ENCODE measurements around the gene AFAP1.
A peak's percentile ranks its signal among the peaks of the same experiment; 100 is the strongest.

AFAP1 gene

GRCh38 chr4:7733801-7734650 lies 205.6 kb downstream of the AFAP1 start:
- no peak for DNase-seq

DNA sequence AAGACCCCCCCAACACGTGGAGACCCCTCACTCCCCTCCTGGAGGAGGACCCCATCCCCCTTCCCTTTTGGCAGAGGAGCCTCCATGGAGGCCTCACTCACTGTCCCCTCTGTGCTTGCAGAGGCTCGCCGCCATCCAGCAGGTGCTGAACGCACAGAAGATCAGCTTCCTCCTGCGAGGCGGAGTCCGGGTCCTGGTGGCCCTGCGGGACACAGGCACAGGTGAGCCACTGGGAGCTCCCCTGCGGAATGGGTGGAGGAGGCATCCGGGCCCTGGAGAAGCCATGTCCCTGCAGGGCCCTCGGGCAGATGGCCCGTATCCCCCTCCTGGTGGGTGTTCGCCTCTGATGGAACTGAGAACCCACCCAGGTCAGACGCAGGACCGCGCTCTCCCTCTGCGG lies 206.5 kb downstream of the AFAP1 start:
- DNase-seq, result no peak

DNA sequence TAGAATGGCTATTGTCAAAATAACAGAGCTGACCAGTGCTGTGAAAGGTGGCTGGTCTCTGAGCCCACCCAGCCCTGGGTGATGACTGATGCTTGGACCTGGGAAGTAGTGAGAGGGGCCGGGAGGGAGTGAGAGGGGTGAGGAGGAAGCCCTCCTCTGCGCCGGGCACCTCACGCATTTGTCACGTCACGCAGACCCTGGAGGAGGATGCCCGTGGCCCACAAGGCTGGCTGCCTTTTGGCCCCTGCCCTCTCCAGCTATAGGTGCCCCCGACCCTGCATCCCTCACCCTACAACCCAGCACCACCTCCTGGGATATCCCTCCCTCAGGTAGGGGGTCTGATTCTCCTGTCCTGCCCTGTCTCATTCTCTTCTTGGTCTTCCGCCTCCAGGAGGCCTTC lies 207.4 kb downstream of the AFAP1 start:
- no peak for DNase-seq

- DNase-seq, result no peak
Observed at GRCh38 chr4:7731437-7731836, 208.2 kb downstream of the AFAP1 start.

DNA sequence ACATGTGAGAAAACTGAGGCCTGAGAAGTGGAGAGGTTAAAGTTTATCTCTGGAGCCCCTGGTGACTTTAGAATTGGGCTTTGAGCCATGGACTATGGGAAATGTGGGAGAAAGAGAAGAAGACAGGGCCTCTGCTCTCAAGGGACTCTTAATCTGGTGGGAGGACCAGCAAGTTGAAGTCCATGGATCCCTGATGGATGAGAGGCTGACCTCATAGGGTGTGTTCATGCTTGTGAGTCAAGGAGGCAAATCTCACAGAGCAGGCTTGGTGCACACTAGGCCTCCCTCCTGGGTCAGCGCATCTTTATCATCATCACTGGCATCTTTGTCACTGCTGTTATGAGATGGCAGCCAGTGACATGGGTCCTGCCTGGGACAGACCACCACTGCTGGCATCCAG lies 211.9 kb downstream of the AFAP1 start:
- DNase-seq, result no peak

DNA sequence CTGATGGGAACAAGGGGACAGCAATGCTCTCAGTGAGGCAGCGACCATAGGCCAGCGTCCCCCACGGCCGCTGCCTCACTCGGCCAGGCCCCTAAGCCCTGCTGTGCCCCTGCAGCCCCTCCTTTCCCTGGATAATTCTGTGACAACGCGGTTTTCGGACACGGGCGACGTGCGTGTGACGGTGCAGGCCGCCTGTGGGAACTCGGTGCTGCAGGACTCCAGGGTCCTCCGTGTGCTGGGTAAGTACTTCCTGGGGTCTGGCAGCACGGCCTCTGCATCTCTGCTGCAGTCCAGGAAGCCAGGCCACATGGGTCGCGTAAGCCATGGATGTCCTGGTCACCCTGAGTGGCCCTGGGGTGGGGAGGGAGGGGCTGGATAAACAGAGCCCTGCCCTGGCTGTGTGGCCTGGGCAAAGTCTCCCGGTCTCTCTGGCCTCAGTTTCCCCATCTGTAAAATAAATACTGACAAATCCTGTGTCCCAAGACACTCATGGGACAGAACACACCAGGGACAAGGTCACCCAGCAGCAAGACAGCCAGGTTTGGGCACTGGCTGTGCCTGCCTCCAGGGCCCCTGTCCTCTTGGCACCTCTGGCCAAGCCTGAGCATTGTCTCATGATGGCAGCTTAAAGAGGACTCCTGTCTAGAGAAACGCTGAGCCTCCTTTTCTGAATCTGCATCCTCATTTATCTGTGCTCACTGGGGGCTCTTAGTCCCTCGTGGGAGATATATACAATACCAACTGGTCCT lies 212.8 kb downstream of the AFAP1 start:
- no peak for DNase-seq

DNA sequence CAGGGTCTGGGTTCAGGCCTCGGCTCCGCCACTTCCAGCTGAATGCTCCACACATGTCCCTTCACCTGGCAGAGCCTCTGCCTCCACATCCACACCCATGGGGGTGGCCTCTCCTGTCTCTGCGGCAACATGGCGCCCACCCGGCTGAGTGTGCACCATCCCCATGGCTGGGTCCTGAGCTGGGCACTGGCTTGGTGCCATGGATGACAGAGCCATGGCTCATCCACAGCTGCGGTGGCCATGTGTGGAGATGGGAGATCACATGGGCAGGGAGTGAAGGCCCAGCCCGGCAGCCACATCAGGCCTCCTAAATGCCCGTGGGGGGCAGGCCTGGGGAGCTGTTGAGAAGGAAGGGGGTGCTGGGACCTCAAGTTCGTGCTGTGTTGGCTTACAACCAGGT lies 213.7 kb downstream of the AFAP1 start:
- no peak for DNase-seq

GRCh38 chr4:7723625-7724024 lies 216.0 kb downstream of the AFAP1 start:
- DNase-seq, result no peak

- no peak for DNase-seq
Observed at GRCh38 chr4:7722766-7723387, 216.8 kb downstream of the AFAP1 start.

- DNase-seq, result peak in 1 of 2 donors; percentile 11
Observed at GRCh38 chr4:7721984-7722551, 217.6 kb downstream of the AFAP1 start.

DNA sequence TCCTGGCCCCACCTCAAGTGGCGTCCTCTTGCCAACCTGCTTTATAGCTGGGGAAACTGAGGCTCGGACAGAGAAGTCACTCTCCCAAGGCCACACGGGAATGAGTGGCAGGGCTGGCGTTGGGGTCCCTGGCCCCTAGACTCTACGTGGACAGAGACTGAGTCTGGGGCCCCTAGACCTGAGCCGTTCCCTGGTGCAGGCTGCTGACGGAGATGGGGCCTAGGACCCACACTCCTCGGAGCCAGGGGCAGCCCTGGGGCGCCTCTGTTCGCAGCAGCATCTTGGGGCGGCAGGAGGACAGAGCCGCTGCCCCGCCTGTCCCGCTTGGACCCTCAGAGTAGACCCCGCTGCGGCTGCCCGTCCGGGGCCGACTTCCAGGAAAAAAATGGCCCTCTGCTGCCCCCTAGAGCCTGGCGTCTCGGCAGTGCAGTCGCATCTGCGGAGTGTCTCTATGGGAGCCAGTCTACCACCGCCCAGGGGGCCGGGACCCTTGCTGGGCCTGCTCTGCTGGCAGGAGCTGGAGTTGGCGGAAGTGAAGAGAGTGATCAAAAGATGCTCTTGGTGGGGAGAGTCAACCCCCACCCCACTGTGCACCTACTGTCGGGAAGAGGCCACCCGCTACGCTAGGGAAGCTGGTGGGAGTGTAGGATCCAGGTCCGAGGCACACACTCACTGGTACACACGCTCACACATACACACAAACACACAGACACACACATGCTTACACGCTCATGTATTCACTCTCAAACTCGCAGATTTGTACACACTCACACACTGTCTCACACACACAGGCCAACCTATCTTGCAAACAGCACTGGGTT lies 220.1 kb downstream of the AFAP1 start:
- DNase-seq, result peak; percentile 77 to 80

GRCh38 chr4:7717946-7718490 lies 221.6 kb downstream of the AFAP1 start:
- no peak for DNase-seq

DNA sequence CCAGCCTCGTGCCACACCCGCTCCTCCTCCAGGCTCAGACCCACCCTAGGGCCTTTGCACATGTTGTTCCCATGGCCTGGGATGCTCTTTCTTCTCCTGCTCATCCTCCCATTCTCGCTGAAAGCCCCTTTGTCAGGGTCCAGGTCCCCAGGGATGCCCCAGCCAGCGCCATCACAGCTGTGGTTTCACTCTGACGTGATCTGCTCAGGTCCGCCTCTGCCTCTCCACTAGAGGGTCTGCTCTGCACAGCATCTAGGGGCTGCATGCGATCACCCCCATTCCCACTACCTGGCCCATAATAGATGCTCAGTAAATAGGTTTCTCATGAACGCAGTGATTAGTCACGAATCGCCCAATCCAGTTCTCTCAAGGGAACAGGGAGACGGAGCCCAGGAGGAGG lies 222.5 kb downstream of the AFAP1 start:
- no peak for DNase-seq

DNA sequence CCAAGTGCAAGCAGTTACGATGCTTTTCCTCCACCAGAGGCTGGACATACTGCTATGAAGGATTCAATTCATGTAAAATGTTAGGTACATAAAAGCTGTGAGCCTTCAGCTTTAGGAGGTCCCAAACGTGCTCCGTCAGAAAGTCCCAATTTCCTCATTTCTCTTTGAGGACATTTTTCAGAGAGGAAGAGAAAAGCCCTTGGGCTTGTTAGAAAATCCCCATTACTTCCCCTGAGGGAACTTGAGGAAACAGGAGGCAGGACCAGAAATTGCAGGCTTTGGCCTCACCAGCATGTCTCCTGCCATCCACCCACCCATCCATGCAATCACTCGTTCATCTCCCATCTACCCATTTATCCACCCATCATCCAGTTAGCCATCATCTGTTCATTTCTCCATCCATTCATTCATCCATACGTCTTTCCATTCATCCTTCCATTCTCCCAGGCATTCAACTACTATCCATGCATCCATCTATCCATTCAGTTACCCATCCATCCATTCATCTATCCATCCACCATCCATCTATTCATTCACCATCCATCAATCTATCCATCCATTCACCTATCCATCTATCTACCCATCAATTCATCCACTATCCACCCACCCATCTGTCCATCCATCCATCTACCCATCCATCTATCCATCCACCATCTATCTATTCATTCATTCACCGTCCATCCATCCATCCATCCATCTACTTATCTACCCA lies 223.5 kb downstream of the AFAP1 start:
- DNase-seq, result no peak

DNA sequence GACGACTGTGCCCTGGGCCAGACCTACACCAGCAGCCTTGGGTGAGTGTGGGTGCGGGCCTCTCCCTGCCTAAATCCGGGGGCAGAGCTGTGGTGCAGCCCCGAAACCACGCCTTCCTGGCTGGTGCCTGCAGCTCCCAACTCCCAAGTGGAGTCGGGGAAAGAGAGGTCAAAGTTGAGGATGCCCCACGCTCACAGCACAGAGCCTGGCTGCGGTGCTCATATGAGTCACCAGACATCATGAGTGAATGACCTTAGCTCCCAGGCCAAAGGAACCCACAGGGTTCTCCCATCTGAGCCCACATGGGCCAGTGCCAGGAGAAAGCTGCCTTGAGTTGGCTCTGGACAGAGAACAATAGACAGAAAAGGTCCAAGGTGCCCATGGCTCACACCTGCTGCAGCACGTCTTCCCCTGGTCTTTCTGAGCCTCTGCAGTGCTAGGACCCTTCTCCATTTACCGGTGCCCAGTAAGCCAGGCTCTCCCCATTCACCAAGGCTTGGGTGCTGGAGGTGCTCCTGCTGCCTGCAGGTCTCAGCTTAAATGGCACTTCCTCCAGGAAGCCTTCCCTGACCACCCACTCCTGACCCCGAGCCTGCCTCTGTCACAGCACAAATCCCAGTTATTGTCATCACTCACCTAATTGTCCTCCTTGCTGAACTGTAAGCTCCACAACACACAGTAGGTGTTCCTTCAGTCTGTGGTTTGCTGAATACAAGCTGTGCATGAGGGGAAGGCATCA lies 224.2 kb downstream of the AFAP1 start:
- DNase-seq, result no peak

DNA sequence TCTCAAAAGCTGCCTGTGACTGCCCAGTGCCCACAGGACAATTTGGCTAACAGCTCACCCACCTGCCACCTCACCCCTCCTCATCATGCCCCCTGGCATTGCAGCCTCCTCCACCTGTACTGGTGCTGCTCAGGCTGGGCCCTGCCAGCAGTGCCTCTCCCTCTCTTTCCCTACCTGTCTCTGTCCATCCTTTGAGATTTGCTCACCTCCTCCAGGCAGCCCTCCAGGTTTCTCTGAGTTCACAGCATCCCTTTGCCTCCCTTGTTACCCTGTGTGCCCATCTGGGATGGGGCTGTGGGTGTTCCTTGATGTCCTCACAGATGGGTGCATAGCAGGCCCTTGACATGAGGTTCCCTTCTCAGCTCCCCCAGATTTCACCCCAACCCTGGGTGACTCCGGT lies 224.9 kb downstream of the AFAP1 start:
- no peak for DNase-seq

DNA sequence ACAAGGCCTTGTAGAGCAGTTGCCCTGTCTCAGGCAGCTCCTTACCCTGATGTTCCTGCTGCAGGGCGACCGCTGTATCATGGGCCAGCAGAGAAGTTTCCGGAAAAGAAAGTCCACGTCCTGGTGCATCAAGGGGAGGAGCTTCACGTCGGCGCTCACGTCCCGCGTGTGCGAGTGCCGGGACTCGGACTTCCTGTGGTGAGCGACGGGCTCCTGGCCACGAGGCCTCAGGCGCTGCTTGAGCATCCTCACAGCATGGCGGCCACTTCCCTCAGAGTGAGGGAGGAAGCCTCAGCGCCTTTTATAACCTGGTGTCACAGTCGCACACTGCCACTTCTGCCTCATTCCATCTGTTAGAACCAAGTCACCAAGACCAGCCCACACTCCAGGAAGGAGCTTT lies 225.5 kb downstream of the AFAP1 start:
- DNase-seq, result no peak

DNA sequence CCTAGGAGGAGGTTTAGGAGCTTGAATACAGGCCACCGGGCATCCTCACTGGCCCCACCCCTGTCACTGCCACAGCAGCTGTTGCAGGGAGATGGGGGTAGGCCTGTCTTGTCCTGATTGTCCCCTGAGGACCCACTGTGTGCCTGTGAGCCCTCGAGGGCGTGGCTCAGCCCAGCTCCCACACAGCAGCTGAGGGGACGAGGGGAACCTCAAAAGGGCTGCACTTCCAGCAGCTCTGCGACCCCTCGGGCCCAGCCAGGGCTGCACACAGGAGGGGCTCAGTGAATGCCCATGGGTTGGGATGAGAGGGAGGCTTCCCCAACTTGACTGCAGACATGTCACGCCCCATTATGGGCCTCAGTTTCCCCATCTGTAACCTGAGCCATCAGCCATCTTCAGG lies 225.9 kb downstream of the AFAP1 start:
- no peak for DNase-seq

DNA sequence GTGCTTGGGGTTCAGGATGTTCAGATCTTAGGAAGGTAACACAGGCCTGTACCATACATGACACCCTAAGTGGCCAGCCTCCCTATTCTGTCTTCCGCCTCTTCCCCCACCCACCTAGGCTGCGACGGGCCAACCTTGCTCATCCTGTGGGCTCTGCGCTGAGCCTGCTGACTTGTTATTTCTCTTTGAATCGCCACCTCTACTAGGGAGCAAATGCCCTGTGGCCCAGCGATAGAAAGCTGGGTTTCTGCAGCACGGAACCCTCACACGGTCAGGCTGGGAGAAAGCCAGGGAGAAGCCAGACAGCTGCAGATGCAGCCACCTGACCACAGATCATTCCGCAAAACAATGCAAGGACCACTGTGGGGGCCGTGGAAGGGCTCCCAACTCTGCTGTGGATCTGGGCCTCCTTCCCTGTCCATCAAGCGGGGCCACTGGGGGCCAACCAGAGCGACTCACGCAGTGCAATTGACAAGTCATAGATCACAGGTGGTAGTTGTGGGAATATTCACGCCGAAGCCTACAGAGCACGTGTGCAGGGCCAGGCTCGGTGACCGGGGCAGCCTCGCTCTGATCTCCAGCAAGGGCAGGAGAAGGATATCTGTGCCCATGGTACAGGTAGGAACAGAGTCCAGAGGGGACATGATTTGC lies 227.5 kb downstream of the AFAP1 start:
- no peak for DNase-seq

DNA sequence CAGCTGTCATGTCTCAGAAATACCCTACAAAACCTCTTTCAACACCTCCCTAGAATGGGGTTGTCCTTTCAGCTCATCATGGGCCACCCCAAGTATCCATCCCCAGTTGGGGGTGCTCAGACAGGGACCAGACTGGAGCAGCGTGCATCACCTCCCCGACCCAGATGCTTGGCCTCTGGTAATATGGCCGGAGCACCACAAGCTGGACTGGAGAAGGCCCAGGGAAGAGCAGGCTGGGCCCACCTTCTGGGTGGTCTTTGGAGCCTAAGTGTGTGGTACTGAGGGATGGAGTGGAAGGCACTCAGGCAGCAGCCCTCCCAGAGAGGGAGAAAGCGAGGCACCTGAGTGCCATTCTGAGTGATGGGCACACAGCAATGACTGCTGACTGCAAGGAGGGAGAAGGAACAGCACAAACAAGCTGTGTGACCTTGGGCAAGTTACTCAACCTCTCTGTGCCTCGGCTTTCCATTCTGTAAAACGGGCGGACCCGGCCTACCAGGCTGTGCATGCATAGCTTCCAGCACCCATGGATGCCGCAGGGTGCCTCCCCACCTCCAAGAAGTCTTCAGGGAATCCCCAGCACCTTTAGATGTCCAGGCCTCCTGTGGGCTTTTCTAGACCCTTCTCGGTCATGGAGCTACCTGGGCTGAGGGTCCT lies 228.2 kb downstream of the AFAP1 start:
- no peak for DNase-seq
